Midbrain (tissue), 1 donor: Measurements from ENCODE around the gene CDC25B.
A peak's percentile ranks its signal among the peaks of the same experiment; 100 is the strongest.

Experiments
- DNase-seq: peaks from one replicate; lab custom pipeline; 2025; lab: John Stamatoyannopoulos, UW

The CDC25B gene

GRCh38 chr20:3764659-3765058 is 31.5 kb upstream of the CDC25B start:
- no peak for DNase-seq

GRCh38 chr20:3765171-3765882 is 30.8 kb upstream of the CDC25B start:
- no peak for DNase-seq

- no peak for DNase-seq
These were observed 29.5 kb upstream of the CDC25B start for GRCh38 chr20:3766422-3767109.

- no peak for DNase-seq
These were observed 29.0 kb upstream of the CDC25B start for GRCh38 chr20:3767110-3767426.

GRCh38 chr20:3767427-3768341 is 28.4 kb upstream of the CDC25B start, which contains the start of gene ADISSP:
ADISSP (minus strand) TSS chr20:3767753; CDS start chr20:3760100, 7,653 bp downstream.
- DNase-seq: peak; percentile 99

- DNase-seq: peak; percentile 73
These were observed 27.6 kb upstream of the CDC25B start for GRCh38 chr20:3768342-3769130.

- DNase-seq: no peak
These were observed 24.5 kb upstream of the CDC25B start for GRCh38 chr20:3771552-3772058.

GRCh38 chr20:3775457-3776108 is 20.5 kb upstream of the CDC25B start:
- no peak for DNase-seq

- DNase-seq: no peak
These were observed 18.8 kb upstream of the CDC25B start for GRCh38 chr20:3777381-3777715.

GRCh38 chr20:3777716-3778629 is 18.1 kb upstream of the CDC25B start:
- DNase-seq: no peak

GRCh38 chr20:3778976-3779375 is 17.1 kb upstream of the CDC25B start:
- DNase-seq: no peak

GRCh38 chr20:3781153-3781910 is 14.8 kb upstream of the CDC25B start, which contains the start of gene SPEF1:
SPEF1 (minus strand) TSS chr20:3781448; CDS start chr20:3781287, 161 bp downstream.
- DNase-seq: peak; percentile 91

- DNase-seq: no peak
These were observed 13.5 kb upstream of the CDC25B start for GRCh38 chr20:3782597-3782996.

- DNase-seq: no peak
These were observed 13.0 kb upstream of the CDC25B start for GRCh38 chr20:3783068-3783489.

- DNase-seq: peak; percentile 27
These were observed 12.5 kb upstream of the CDC25B start for GRCh38 chr20:3783511-3784195.

GRCh38 chr20:3784216-3784853 is 11.8 kb upstream of the CDC25B start:
- no peak for DNase-seq

GRCh38 chr20:3784863-3785239 is 11.3 kb upstream of the CDC25B start:
- DNase-seq: no peak
